SIG-M5 treated with dmso at 0.1 percent for 504 hours (cell line): ENCODE data around the gene GSX2.
"Not testable (repeated sequence)": the region's sequence is repeated elsewhere in the genome, so short reads cannot be mapped to it uniquely, and the experiment has no call there.

ENCODE experiments used
- DNase-seq: peaks from one replicate; lab custom pipeline; 2025; ENCODE audit not compliant: unreplicated experiment; lab: John Stamatoyannopoulos, UW

Gene GSX2

GRCh38 chr4:54099748-54100574, at the start of gene GSX2:
Gene GSX2 (plus strand): TSS chr4:54100163. CDS start chr4:54100345, 182 bp downstream.
- DNase-seq = no peak

- no peak for DNase-seq
Observed at GRCh38 chr4:54050214-54050904, 49.6 kb upstream of the GSX2 start.

- not testable (repeated sequence) for DNase-seq
Observed at GRCh38 chr4:54053322-54053721, 46.6 kb upstream of the GSX2 start.

- DNase-seq = no peak
Observed at GRCh38 chr4:54054501-54054900, 45.5 kb upstream of the GSX2 start.

- DNase-seq = no peak
Observed at GRCh38 chr4:54055494-54055893, 44.5 kb upstream of the GSX2 start.

- DNase-seq = no peak
Observed at GRCh38 chr4:54056360-54056759, 43.6 kb upstream of the GSX2 start.

- DNase-seq = no peak
Observed at GRCh38 chr4:54058171-54058570, 41.8 kb upstream of the GSX2 start.

GRCh38 chr4:54060116-54060515, 39.8 kb upstream of the GSX2 start:
- DNase-seq = no peak

- DNase-seq = no peak
Observed at GRCh38 chr4:54061067-54061466, 38.9 kb upstream of the GSX2 start.

GRCh38 chr4:54061873-54062272, 38.1 kb upstream of the GSX2 start:
- DNase-seq = no peak

GRCh38 chr4:54062392-54062791, 37.6 kb upstream of the GSX2 start:
- no peak for DNase-seq

- DNase-seq = peak; percentile 39
Observed at GRCh38 chr4:54063229-54063628, 36.7 kb upstream of the GSX2 start.

- DNase-seq = peak; percentile 29
Observed at GRCh38 chr4:54063737-54064316, 36.1 kb upstream of the GSX2 start.

- peak; percentile 89 for DNase-seq
Observed at GRCh38 chr4:54064317-54065111, 35.4 kb upstream of the GSX2 start, which contains the start of gene CHIC2. Gene CHIC2 (minus strand): TSS chr4:54064605. CDS start chr4:54064300, 305 bp downstream.

- DNase-seq = no peak
Observed at GRCh38 chr4:54065282-54066087, 34.5 kb upstream of the GSX2 start.

GRCh38 chr4:54066088-54066415, 33.9 kb upstream of the GSX2 start:
- no peak for DNase-seq

- DNase-seq = no peak
Observed at GRCh38 chr4:54066718-54067129, 33.2 kb upstream of the GSX2 start.

GRCh38 chr4:54067166-54067565, 32.8 kb upstream of the GSX2 start:
- no peak for DNase-seq

- DNase-seq = peak; percentile 22
Observed at GRCh38 chr4:54073271-54073880, 26.6 kb upstream of the GSX2 start.

- DNase-seq = no peak
Observed at GRCh38 chr4:54074381-54074780, 25.6 kb upstream of the GSX2 start.
